Caco-2 (cell line): Measurements from ENCODE around the gene LRIF1. TPM values are rescaled to one million over a fixed set of nuclear protein-coding genes. Genes with fewer than 3 reads are reported as not detected.

ENCODE experiments used
- BruUV-seq: library from RNA; stranded (reverse); fragments of 400-500 nt; replicated peaks from 2 replicates; lab custom pipeline; 2021; lab: Mats Ljungman, UMichigan
- CTCF ChIA-PET: fragments of 300-600 bp; sonication (Branson Sonifier 250); formaldehyde crosslinking; loops from one replicate; lab custom pipeline; 2022; ENCODE audit warnings: antibody characterized with exemption; lab: Charles Lee
- POLR2A ChIA-PET: fragments of 300-600 bp; sonication (Branson Sonifier 250); formaldehyde crosslinking; loops from one replicate; lab custom pipeline; 2022; ENCODE audit warnings: antibody characterized with exemption; lab: Charles Lee
- DNase-seq, 2 experiments: peaks; one replicate each; pipeline versions ENCODE4 v3.0.0 to v3.0.0-alpha.2; 2020 to 2022
- H3K27me3 ChIP-seq: replicated peaks from 2 replicates; pipeline ENCODE4 v1.6.0; 2011; ENCODE audit warnings: low read length; ENCODE audit not compliant: control insufficient read depth, insufficient read depth
- H3K36me3 ChIP-seq: 2 replicates; pipeline ENCODE4 v1.5.1; 2011; ENCODE audit warnings: low read length; ENCODE audit not compliant: control insufficient read depth, insufficient read depth
- H3K4me1 ChIP-seq: fragments of 250-450 bp; sonication (Bioruptor Pico); 2 replicates; pipeline ENCODE4 v1.5.1; 2020; ENCODE audit warnings: mild to moderate bottlenecking
- H3K4me3 ChIP-seq: 2 replicates; pipeline ENCODE4 v1.5.1; 2011; ENCODE audit warnings: low read depth, mild to moderate bottlenecking, control low read depth, low read length
- H3K9me3 ChIP-seq: fragments of 250-450 bp; sonication (Bioruptor Pico); 2 replicates; pipeline ENCODE4 v1.5.1; 2020; ENCODE audit warnings: mild to moderate bottlenecking, moderate library complexity
- H3K27ac Mint-ChIP-seq: one replicate; pipeline ENCODE4 v1.8.0; 2022; ENCODE audit warnings: mixed read lengths; ENCODE audit not compliant: unreplicated experiment
- H3K27me3 Mint-ChIP-seq: one replicate; pipeline ENCODE4 v1.8.0; 2022; ENCODE audit warnings: mixed read lengths; ENCODE audit not compliant: insufficient read depth, unreplicated experiment
- H3K36me3 Mint-ChIP-seq: one replicate; pipeline ENCODE4 v1.8.0; 2022; ENCODE audit warnings: mild to moderate bottlenecking, mixed read lengths; ENCODE audit not compliant: insufficient read depth, unreplicated experiment
- H3K4me1 Mint-ChIP-seq: one replicate; pipeline ENCODE4 v1.8.0; 2022; ENCODE audit warnings: low read depth, mixed read lengths; ENCODE audit not compliant: unreplicated experiment
- H3K4me3 Mint-ChIP-seq: one replicate; pipeline ENCODE4 v1.8.0; 2022; ENCODE audit warnings: mild to moderate bottlenecking, moderate library complexity, mixed read lengths; ENCODE audit not compliant: unreplicated experiment
- H3K9me3 Mint-ChIP-seq: one replicate; pipeline ENCODE4 v1.8.0; 2022; ENCODE audit warnings: mixed read lengths; ENCODE audit not compliant: unreplicated experiment
- CTCF ChIP-seq, 2 experiments: fragments of 200-600 bp in 1 of 2; IDR thresholded peaks; 1 replicate in 1 of 2; 2 replicates in 1 of 2; pipeline versions ENCODE4 v1.5.1 to v1.8.0; 2011 to 2022; ENCODE audit warnings: antibody characterized with exemption in 1 of 2, control low read depth in 1 of 2, inconsistent platforms in 1 of 2, low read depth in 1 of 2, low read length in 1 of 2, mild to moderate bottlenecking in 1 of 2, moderate library complexity in 1 of 2; ENCODE audit not compliant: insufficient read depth in 1 of 2, severe bottlenecking in 1 of 2, unreplicated experiment in 1 of 2
- intact Hi-C: fragments of 100-400 bp; cut with micrococcal nuclease; formaldehyde crosslinking; loops from one replicate; pipeline ENCODE4 v1.10.0; 2022; ENCODE audit not compliant: unreplicated experiment
- total RNA-seq: library from RNA; stranded (reverse); gene quantifications from 2 replicates; pipeline ENCODE4 v1.2.3, GENCODE V29; 2022

The LRIF1 gene
- total RNA-seq, 1 experiment from 2014 or later: 31.7 TPM

- ChIA-PET POLR2A (no interaction called here), CTCF (no interaction called here)
- no peaks in the 10 kb centered on the region for H3K36me3 ChIP-seq
- intact Hi-C loops: loop anchor here (5.0 to 10.0 kb wide), 2 partner anchors 83 to 180 kb away; partner anchors contain the start of genes CEPT1 and DRAM2
- Mint-ChIP-seq H3K36me3 (peaks cover 37% of the 10 kb centered on the region), H3K4me1 (peaks cover 14% of the 10 kb centered on the region), H3K27me3 (no peaks in the 10 kb centered on the region), H3K27ac (peak overlapping the region; percentile 95), H3K9me3 (no peaks in the 10 kb centered on the region), H3K4me3 (peak overlapping the region; percentile 87)
- H3K27me3 ChIP-seq: no peaks in the 10 kb centered on the region
- no peak for DNase-seq
- no peaks in the 10 kb centered on the region for H3K9me3 ChIP-seq
- H3K4me3 ChIP-seq: peak overlapping the region; percentile 76
- no TSS peak for BruUV-seq
- peaks cover 10% of the 10 kb centered on the region; the same call in 1 of the 2 replicates for H3K4me1 ChIP-seq
- TF ChIP-seq CTCF (IDR thresholded peaks at IDR 0.05; ENCODE audit: insufficient read depth in 1 of 2, low read depth in 1 of 2, low read length in 1 of 2, severe bottlenecking in 1 of 2, unreplicated experiment in 1 of 2): no peak
Measured at GRCh38 chr1:110961902-110962301, 1.8 kb downstream of the LRIF1 start.

- POLR2A ChIA-PET: no interaction called here
- peak overlapping the region; percentile 13 for H3K27ac Mint-ChIP-seq
- peaks cover 14% of the 10 kb centered on the region for H3K4me1 Mint-ChIP-seq
Measured at GRCh38 chr1:110960777-110961420, 2.8 kb downstream of the LRIF1 start.

GRCh38 chr1:110957798-110958197 lies 5.9 kb downstream of the LRIF1 start:
- peaks cover 14% of the 10 kb centered on the region for H3K4me1 Mint-ChIP-seq
- intact Hi-C loops: no loop called here
- BruUV-seq: no TSS peak
- Histone ChIP-seq H3K27me3 (no peaks in the 10 kb centered on the region), H3K4me1 (peaks cover 10% of the 10 kb centered on the region; the same call in 1 of the 2 replicates), H3K36me3 (no peaks in the 10 kb centered on the region), H3K4me3 (no peak overlapping the region), H3K9me3 (no peaks in the 10 kb centered on the region)
- peaks cover 32% of the 10 kb centered on the region for H3K36me3 Mint-ChIP-seq
- POLR2A ChIA-PET: no interaction called here
- H3K27ac Mint-ChIP-seq: no peak overlapping the region
- CTCF ChIA-PET: no interaction called here
- DNase-seq: no peak
- no peak for TF ChIP-seq CTCF (IDR thresholded peaks at IDR 0.05; ENCODE audit: insufficient read depth in 1 of 2, low read depth in 1 of 2, low read length in 1 of 2, severe bottlenecking in 1 of 2, unreplicated experiment in 1 of 2)
- no peaks in the 10 kb centered on the region for H3K27me3 Mint-ChIP-seq
- no peaks in the 10 kb centered on the region for H3K9me3 Mint-ChIP-seq
- H3K4me3 Mint-ChIP-seq: no peak overlapping the region

More at GRCh38 chr1:110960777-110961420, 2.8 kb downstream of the LRIF1 start:
- CTCF ChIA-PET: no interaction called here
- BruUV-seq: no TSS peak
- Histone ChIP-seq H3K36me3 (no peaks in the 10 kb centered on the region), H3K9me3 (no peaks in the 10 kb centered on the region), H3K27me3 (no peaks in the 10 kb centered on the region), H3K4me1 (peaks cover 10% of the 10 kb centered on the region; the same call in 1 of the 2 replicates), H3K4me3 (no peak overlapping the region)
- H3K4me3 Mint-ChIP-seq: peak overlapping the region; percentile 53
- intact Hi-C loops: loop anchor here (5.0 to 10.0 kb wide), 2 partner anchors 84 to 181 kb away; partner anchors contain the start of genes CEPT1 and DRAM2
- H3K36me3 Mint-ChIP-seq: peaks cover 37% of the 10 kb centered on the region
- no peak for DNase-seq
- no peaks in the 10 kb centered on the region for H3K9me3 Mint-ChIP-seq
- no peak for TF ChIP-seq CTCF (IDR thresholded peaks at IDR 0.05; ENCODE audit: insufficient read depth in 1 of 2, low read depth in 1 of 2, low read length in 1 of 2, severe bottlenecking in 1 of 2, unreplicated experiment in 1 of 2)
- no peaks in the 10 kb centered on the region for H3K27me3 Mint-ChIP-seq
